ENCODE results near the gene CCL20. TPM values are rescaled to one million over a fixed set of nuclear protein-coding genes. Genes with fewer than 3 reads are reported as not detected.

Gene CCL20
- total RNA-seq, 2 donors from 2014 or later, result 11.5 to 43.5 TPM

- Histone ChIP-seq H3K4me3 (no peak overlapping the region), H3K4me1 (peaks cover 3% of the 10 kb centered on the region), H3K27ac (no peak overlapping the region), H3K27me3 (no peaks in the 10 kb centered on the region), H3K9me3 (no peaks in the 10 kb centered on the region), H3K9ac (ENCODE audit: low read depth in 2 of 2, low read length in 2 of 2) (no peak overlapping the region), H3K36me3 (no peaks in the 10 kb centered on the region)
- intact Hi-C loops (cut with DNase I), result no loop called here
- TF ChIP-seq, protein P1, sequence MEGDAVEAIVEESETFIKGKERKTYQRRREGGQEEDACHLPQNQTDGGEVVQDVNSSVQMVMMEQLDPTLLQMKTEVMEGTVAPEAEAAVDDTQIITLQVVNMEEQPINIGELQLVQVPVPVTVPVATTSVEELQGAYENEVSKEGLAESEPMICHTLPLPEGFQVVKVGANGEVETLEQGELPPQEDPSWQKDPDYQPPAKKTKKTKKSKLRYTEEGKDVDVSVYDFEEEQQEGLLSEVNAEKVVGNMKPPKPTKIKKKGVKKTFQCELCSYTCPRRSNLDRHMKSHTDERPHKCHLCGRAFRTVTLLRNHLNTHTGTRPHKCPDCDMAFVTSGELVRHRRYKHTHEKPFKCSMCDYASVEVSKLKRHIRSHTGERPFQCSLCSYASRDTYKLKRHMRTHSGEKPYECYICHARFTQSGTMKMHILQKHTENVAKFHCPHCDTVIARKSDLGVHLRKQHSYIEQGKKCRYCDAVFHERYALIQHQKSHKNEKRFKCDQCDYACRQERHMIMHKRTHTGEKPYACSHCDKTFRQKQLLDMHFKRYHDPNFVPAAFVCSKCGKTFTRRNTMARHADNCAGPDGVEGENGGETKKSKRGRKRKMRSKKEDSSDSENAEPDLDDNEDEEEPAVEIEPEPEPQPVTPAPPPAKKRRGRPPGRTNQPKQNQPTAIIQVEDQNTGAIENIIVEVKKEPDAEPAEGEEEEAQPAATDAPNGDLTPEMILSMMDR (IDR thresholded peaks at IDR 0.05), result no peak
- no peak for DNase-seq
Measured at GRCh38 chr2:227826563-227826962, 12.9 kb downstream of the CCL20 start.

- intact Hi-C loops (cut with DNase I), result no loop called here
- H3K36me3 ChIP-seq, result no peaks in the 10 kb centered on the region
- TF ChIP-seq, protein P1 (IDR thresholded peaks at IDR 0.05), result no peak
- no peak for DNase-seq
- H3K4me1 ChIP-seq, result peaks cover 3% of the 10 kb centered on the region
- no peak overlapping the region for H3K9ac ChIP-seq (ENCODE audit: low read depth in 2 of 2, low read length in 2 of 2)
- H3K9me3 ChIP-seq, result no peaks in the 10 kb centered on the region
- no peaks in the 10 kb centered on the region for H3K27me3 ChIP-seq
- H3K27ac ChIP-seq, result no peak overlapping the region
- no peak overlapping the region for H3K4me3 ChIP-seq
Measured at GRCh38 chr2:227827143-227827542, 13.5 kb downstream of the CCL20 start.

DNA sequence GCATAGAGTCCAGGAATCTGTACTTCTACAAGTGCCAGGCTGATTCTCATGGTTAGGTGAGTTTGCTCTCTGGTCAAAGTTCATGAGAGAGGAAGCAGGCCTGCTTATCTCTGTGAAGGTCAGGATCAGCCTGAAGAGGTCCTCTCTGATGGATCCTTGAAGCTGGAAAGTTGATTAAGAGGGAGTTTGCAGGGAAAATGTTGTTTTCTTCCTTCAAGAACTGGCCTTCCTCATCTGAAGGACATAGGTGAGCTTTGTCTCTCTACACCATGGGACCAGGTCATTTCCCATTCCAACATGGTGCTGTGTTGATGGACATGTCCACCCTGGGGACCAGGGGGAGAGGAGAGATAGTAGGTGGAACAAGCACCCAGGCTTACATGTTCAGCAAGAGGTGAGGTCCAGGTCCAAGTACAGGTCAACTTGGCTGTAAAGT is 14.9 kb downstream of the CCL20 start:
- H3K27me3 ChIP-seq, result no peaks in the 10 kb centered on the region
- no peak overlapping the region for H3K4me3 ChIP-seq
- H3K36me3 ChIP-seq, result no peaks in the 10 kb centered on the region
- no peaks in the 10 kb centered on the region for H3K9me3 ChIP-seq
- intact Hi-C loops (cut with DNase I), result no loop called here
- no peak overlapping the region for H3K27ac ChIP-seq
- TF ChIP-seq, protein P1 (IDR thresholded peaks at IDR 0.05), result no peak
- H3K9ac ChIP-seq (ENCODE audit: low read depth in 2 of 2, low read length in 2 of 2), result no peak overlapping the region
- H3K4me1 ChIP-seq, result peaks cover 3% of the 10 kb centered on the region
- no peak for DNase-seq

- intact Hi-C loops (cut with DNase I), result no loop called here
- Histone ChIP-seq H3K9ac (ENCODE audit: low read depth in 2 of 2, low read length in 2 of 2) (no peak overlapping the region), H3K27ac (no peak overlapping the region), H3K36me3 (no peaks in the 10 kb centered on the region), H3K9me3 (no peaks in the 10 kb centered on the region), H3K4me3 (no peak overlapping the region), H3K4me1 (peaks cover 3% of the 10 kb centered on the region), H3K27me3 (no peaks in the 10 kb centered on the region)
- DNase-seq, result no peak
- TF ChIP-seq, protein P1 (IDR thresholded peaks at IDR 0.05), result no peak
Measured at GRCh38 chr2:227829337-227829736, 15.7 kb downstream of the CCL20 start.

- TF ChIP-seq, protein P1 (IDR thresholded peaks at IDR 0.05), result no peak
- H3K9ac ChIP-seq (ENCODE audit: low read depth in 2 of 2, low read length in 2 of 2), result no peak overlapping the region
- no peaks in the 10 kb centered on the region for H3K4me1 ChIP-seq
- no peak for DNase-seq
- no peak overlapping the region for H3K27ac ChIP-seq
- no peaks in the 10 kb centered on the region for H3K27me3 ChIP-seq
- H3K36me3 ChIP-seq, result no peaks in the 10 kb centered on the region
- H3K4me3 ChIP-seq, result no peak overlapping the region
- no peaks in the 10 kb centered on the region for H3K9me3 ChIP-seq
- intact Hi-C loops (cut with DNase I), result no loop called here
Measured at GRCh38 chr2:227834423-227834822, 20.8 kb downstream of the CCL20 start.

All from colonic mucosa (tissue), 4 donors.